HPDE6-E6E7 (cell line): Measurements from ENCODE around the gene HLA-DQB2.
"Not testable (repeated sequence)": the region's sequence is repeated elsewhere in the genome, so short reads cannot be mapped to it uniquely, and the experiment has no call there.

Source experiments
- DNase-seq: peaks from one replicate; pipeline ENCODE4 v3.0.0; 2011; ENCODE audit warnings: missing footprints; ENCODE audit errors: extremely low spot score

Gene HLA-DQB2

DNA sequence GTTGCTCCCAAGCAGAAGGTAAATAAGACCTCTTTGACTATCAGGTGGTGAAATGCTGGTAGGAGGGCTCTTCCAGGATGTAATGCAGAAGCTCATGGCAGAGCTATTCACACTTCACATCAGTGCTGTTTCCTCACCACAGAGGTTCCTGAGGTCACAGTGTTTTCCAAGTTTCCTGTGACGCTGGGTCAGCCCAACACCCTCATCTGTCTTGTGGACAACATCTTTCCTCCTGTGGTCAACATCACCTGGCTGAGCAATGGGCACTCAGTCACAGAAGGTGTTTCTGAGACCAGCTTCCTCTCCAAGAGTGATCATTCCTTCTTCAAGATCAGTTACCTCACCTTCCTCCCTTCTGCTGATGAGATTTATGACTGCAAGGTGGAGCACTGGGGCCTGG, 17.7 kb downstream of the HLA-DQB2 start:
- not testable (repeated sequence) for DNase-seq

DNA sequence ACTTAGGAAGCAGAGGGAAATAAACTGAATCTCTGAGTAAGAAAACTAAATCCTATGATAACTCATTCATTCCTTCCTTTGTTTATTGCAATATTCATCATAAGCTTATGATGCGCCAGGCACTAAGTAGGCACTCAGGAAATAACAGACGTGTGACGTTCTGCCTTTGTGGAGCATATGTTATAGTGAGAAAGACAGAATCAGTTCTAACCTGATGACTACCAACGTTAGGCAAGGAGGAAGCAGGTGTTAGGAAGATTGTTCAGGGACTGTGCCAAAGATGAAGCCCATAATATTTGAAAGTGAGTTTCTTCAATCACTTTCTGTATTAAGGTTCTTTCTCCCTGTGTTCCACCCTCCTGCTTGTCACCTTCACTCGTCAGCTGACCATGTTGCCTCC, 18.6 kb downstream of the HLA-DQB2 start:
- no peak for DNase-seq

- DNase-seq, result no peak
These were observed 21.0 kb downstream of the HLA-DQB2 start for GRCh38 chr6:32742374-32742773.

- no peak for DNase-seq
These were observed 22.0 kb downstream of the HLA-DQB2 start, which contains the start of gene HLA-DQA2 for GRCh38 chr6:32741031-32741960. Gene HLA-DQA2 (plus strand): TSS chr6:32741391. CDS start chr6:32741444, 53 bp downstream.

- DNase-seq, result no peak
These were observed 25.2 kb downstream of the HLA-DQB2 start for GRCh38 chr6:32738126-32738525.

DNA sequence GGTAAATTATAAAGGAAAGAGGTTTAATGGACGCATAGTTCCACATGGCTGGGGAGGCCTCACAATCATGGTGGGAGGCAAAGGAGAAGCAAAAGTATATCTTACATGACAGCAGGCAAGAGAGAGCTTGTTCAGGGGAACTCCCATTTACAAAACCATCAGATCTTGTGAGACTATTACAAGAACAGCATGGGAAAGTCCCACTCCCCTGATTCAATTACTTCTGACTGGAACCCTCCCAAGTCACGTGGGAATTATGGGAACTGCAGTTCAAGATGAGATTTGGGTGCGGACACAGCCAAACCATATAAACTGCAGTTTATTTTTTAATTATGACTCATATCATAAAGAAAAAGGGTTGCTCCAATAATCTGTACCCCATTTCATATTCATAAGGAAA, 44.5 kb downstream of the HLA-DQB2 start:
- no peak for DNase-seq

DNA sequence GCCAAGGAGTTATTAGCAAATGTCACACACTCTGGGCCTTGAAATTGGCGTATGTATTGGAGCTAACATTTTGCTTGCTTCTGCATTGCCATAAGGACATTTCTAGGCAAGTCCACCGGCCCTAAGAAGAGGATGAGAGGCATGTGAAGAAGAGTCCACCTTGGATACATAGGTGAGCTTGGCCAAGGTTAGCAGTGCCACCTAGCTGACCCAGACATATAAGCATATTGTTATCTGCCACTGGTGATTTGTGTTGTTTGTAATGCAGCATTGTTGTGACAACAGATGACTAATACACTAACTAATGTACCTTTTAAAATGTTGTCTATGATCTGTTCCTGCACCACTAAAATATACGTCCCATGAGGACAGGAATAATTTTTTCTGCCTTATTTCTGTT, 46.9 kb downstream of the HLA-DQB2 start:
- no peak for DNase-seq

GRCh38 chr6:32713241-32713640, 50.1 kb downstream of the HLA-DQB2 start:
- no peak for DNase-seq

DNA sequence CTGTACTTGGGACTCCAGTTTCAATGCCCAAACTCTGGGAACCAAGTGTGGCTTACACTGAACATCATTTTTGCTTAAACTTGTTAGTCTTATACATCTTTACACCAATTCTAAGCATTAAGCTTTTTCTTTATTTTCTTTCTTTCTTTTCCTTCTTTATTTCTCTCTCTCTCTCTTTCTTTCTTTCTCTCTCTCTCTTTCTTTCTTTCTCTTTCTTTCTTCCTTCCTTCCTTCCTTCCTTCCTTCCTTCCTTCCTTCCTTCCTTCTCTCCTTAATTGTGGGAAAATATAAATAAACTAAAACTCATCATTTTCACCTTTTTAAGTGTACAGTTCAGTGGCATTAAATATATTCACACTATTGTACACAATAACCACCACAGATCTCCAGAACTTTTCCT, 53.7 kb downstream of the HLA-DQB2 start:
- no peak for DNase-seq
